MM.1S (cell line): ENCODE results near the gene SLC37A2.

Experiments used
- EZH2 ChIP-seq: fragments of 300-600 bp; sonication (generic); optimal IDR thresholded peaks from 2 replicates; pipeline ENCODE3; 2017; ENCODE audit warnings: low read depth, mild to moderate bottlenecking, antibody characterized with exemption, low read length, mixed read lengths
- TF ChIP-seq, protein P1 (sequence below): fragments of 300-600 bp; sonication (generic); IDR thresholded peaks from 2 replicates; pipeline ENCODE4 v1.5.1; 2016; ENCODE audit warnings: antibody characterized with exemption, low read length, mixed read lengths

DNA sequence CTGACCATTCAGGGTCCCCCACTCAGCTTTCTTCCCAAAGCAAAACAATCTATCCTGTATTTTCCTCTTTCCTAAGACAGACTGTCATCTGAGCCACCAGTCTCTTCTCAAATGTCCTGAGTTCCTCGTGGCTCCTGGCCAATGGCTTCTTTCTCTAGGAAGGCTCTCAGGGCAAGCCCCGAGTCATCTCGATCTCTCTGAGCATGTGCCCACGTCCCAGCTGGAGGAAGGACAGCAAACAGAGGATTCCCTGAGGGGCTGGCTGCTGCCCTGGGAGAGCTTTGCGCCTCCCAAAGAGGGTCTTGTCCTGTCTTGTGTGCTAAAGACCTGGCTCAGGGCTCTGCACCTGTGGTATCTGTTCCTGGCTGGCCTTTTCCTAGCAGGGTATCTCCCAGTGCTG lies 8.3 kb downstream of the SLC37A2 start:
- TF ChIP-seq, protein P1, sequence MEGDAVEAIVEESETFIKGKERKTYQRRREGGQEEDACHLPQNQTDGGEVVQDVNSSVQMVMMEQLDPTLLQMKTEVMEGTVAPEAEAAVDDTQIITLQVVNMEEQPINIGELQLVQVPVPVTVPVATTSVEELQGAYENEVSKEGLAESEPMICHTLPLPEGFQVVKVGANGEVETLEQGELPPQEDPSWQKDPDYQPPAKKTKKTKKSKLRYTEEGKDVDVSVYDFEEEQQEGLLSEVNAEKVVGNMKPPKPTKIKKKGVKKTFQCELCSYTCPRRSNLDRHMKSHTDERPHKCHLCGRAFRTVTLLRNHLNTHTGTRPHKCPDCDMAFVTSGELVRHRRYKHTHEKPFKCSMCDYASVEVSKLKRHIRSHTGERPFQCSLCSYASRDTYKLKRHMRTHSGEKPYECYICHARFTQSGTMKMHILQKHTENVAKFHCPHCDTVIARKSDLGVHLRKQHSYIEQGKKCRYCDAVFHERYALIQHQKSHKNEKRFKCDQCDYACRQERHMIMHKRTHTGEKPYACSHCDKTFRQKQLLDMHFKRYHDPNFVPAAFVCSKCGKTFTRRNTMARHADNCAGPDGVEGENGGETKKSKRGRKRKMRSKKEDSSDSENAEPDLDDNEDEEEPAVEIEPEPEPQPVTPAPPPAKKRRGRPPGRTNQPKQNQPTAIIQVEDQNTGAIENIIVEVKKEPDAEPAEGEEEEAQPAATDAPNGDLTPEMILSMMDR, result no peak
- TF ChIP-seq EZH2, result no peak
